BJ (cell line): ENCODE measurements around the gene SLC16A11. TPM values are rescaled to one million over a fixed set of nuclear protein-coding genes. Genes with fewer than 3 reads are reported as not detected.

Experiments used
- CTCF ChIA-PET: fragments of 350-600 bp; formaldehyde crosslinking; extraction: SDS; loops from one replicate; lab custom pipeline; 2021; ENCODE audit warnings: antibody characterized with exemption, inconsistent platforms; lab: Yijun Ruan, JAX
- POLR2A ChIA-PET: fragments of 300-600 bp; sonication (Branson Sonifier 250); formaldehyde crosslinking; extraction: SDS; loops from one replicate; lab custom pipeline; 2021; ENCODE audit warnings: antibody characterized with exemption; lab: Charles Lee
- DNase-seq: peaks from one replicate; pipeline ENCODE4 v3.0.0-alpha.2; 2011; ENCODE audit warnings: low read depth
- H3K27me3 ChIP-seq: 2 replicates; pipeline ENCODE4 v1.6.0; 2011; ENCODE audit warnings: low read length; ENCODE audit not compliant: control insufficient read depth, insufficient read depth
- H3K36me3 ChIP-seq: 2 replicates; pipeline ENCODE4 v1.5.1; 2011; ENCODE audit warnings: low read length; ENCODE audit not compliant: control insufficient read depth, insufficient read depth
- H3K4me3 ChIP-seq: 2 replicates; pipeline ENCODE4 v1.5.1; 2011; ENCODE audit warnings: low read depth, mild to moderate bottlenecking, control low read depth, low read length
- polyA plus RNA-seq: library from polyadenylated mRNA; depleted of rRNA; stranded (reverse); fragments of >200 nt; gene quantifications from 2 replicates; pipeline ENCODE4 v1.2.3, GENCODE V29; 2011
- TF ChIP-seq, protein P1 (sequence below): IDR thresholded peaks from 2 replicates; pipeline ENCODE4 v1.5.1; 2011; ENCODE audit warnings: low read depth, mild to moderate bottlenecking, control low read depth, inconsistent platforms, low read length, moderate library complexity; ENCODE audit not compliant: insufficient read depth

Gene SLC16A11
- polyA plus RNA-seq, 1 experiment: not detected

DNA sequence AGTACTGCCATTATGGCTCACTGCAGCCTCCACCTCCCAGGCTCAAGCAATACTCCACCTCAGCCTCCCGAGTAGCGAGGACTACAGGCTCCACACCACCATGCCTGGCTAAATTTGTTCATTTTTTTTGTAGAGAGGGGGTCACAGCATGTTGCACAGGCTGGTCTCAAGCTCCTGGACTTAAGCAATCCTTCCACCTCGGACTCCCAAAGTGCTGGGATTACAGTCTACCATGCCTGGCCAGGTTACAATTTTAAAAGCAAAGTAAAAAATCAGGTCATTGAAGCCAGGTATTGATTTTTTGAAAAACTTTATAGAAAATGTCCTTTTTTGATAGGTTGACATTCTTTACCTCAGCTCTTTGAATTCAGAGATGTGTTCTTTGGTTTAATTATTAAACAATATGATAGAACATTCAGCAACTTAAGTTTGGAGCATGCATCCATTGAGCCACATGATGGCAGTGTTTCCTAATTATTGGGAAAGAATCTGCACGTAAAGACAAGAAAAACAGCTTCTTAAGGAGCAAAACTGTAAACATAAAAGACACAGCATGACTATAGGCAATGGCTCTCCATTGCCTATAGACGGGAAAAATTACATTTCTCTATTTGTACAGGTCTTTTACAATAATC lies 1.7 kb upstream of the SLC16A11 start:
- H3K36me3 ChIP-seq: no peaks in the 10 kb centered on the region
- H3K4me3 ChIP-seq: no peak overlapping the region
- peak; percentile 35 for DNase-seq
- TF ChIP-seq, protein P1, sequence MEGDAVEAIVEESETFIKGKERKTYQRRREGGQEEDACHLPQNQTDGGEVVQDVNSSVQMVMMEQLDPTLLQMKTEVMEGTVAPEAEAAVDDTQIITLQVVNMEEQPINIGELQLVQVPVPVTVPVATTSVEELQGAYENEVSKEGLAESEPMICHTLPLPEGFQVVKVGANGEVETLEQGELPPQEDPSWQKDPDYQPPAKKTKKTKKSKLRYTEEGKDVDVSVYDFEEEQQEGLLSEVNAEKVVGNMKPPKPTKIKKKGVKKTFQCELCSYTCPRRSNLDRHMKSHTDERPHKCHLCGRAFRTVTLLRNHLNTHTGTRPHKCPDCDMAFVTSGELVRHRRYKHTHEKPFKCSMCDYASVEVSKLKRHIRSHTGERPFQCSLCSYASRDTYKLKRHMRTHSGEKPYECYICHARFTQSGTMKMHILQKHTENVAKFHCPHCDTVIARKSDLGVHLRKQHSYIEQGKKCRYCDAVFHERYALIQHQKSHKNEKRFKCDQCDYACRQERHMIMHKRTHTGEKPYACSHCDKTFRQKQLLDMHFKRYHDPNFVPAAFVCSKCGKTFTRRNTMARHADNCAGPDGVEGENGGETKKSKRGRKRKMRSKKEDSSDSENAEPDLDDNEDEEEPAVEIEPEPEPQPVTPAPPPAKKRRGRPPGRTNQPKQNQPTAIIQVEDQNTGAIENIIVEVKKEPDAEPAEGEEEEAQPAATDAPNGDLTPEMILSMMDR: peak; percentile 68
- H3K27me3 ChIP-seq: peaks cover 16% of the 10 kb centered on the region
- CTCF ChIA-PET: interaction anchor here (0.6 to 5.0 kb wide), 40 partner anchors 9 to 664 kb away, joined by 3 to 55 read pairs (median 5); partner anchors contain the start of genes ACADVL, CLEC10A, DLG4 and RNASEK
- POLR2A ChIA-PET: no interaction called here

DNA sequence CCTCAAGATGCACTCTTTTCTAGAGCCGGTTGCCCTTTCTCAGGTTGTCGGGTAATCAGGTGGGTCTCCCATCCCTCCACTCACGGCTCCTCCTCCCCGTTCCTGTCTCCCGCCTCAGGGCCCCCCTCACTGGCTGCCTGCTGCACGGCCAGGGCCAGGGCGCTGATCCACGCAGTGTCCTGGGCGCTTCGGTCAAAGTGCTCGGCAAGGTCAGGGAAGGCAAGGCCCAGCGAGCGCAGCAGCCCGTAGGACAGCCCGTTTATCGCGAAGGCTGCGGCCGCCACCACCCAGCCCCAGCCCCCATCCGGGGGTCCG lies 753 bp downstream of the SLC16A11 start:
- DNase-seq: no peak
- Histone ChIP-seq H3K36me3 (no peaks in the 10 kb centered on the region), H3K4me3 (peak overlapping the region; percentile 35), H3K27me3 (peaks cover 14% of the 10 kb centered on the region)
- CTCF ChIA-PET: interaction anchor here (1.5 to 5.0 kb wide), 3 partner anchors 9 to 253 kb away, joined by 4 to 44 read pairs (median 6); no protein-coding TSS in a partner anchor
- POLR2A ChIA-PET: interaction anchor here (0.6 kb wide), 1 partner anchor 196 kb away, joined by 3 read pairs; the partner anchor contains the start of gene PHF23
- TF ChIP-seq, protein P1: no peak

GRCh38 chr17:7042501-7043181 lies 1.3 kb downstream of the SLC16A11 start:
- Histone ChIP-seq H3K36me3 (no peaks in the 10 kb centered on the region), H3K4me3 (no peak overlapping the region), H3K27me3 (peaks cover 14% of the 10 kb centered on the region)
- TF ChIP-seq, protein P1: no peak
- POLR2A ChIA-PET: no interaction called here
- DNase-seq: no peak
- CTCF ChIA-PET: interaction anchor here (2.0 to 5.0 kb wide), 2 partner anchors 10 to 254 kb away, joined by 6 to 44 read pairs; no protein-coding TSS in a partner anchor

DNA sequence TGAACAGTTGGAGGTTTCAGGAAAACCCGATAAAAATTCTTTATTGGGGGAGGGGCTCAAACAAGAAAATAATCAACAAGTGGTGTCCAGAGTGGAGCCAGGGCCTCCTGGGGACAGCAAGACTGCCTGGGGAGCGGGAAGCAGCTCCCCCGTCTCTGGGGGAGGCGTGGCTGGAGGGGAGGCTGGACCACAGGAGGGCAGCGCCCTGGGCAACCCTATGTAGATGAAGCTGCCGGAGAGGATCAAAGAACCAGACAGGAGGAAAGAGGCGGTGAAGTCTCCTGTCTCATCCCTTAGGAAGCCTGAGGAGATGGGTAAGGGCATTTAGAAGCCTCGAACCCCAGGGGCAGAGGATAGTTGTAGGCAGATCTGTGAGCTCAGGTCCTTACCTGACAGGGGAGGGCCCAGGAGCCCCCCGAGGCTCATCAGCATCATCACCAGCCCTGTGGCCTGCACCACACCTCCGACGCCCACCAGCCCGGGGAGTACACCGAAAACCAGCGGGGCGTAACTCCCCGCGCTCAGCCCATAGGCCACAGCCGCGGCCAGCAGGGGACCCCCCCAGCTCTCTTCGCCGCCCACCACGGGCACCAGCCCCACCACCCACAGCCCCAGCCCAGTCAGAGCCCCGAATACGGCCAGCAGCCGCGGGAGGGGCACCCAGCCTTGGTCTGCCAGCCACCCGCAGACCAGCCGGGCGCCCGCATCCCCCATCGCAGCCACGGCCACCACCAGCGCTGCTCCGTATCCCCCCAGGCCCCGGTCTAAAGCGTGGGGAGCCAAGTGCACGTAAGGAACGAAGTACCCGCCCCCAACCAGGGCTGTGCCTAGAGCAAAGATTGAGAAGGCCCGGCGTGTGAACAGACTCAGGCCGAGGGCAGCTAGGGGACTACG lies 2.0 kb downstream of the SLC16A11 start:
- DNase-seq: no peak
- H3K36me3 ChIP-seq: no peaks in the 10 kb centered on the region
- peaks cover 14% of the 10 kb centered on the region for H3K27me3 ChIP-seq
- CTCF ChIA-PET: interaction anchor here (1.1 to 2.0 kb wide), 3 partner anchors 10 to 255 kb away, joined by 3 to 6 read pairs (median 5); no protein-coding TSS in a partner anchor
- no peak overlapping the region for H3K4me3 ChIP-seq
- TF ChIP-seq, protein P1: no peak
- POLR2A ChIA-PET: no interaction called here
